ENCODE results near the gene BCKDHB. TPM values are rescaled to one million over a fixed set of nuclear protein-coding genes. Genes with fewer than 3 reads are reported as not detected.
A peak's percentile ranks its signal among the peaks of the same experiment; 100 is the strongest.

Gene BCKDHB
- polyA plus RNA-seq, 1 donor (not counting 4 experiments of a cell fraction or from before 2014, with no cell fraction given), result 20.9 TPM

- DNase-seq (ENCODE audit: low read depth, low spot score), result no peak
- Histone ChIP-seq H4K20me1 (ENCODE audit: control insufficient read depth, extremely low read depth, insufficient read depth, low read length) (no peaks in the 10 kb centered on the region), H3K4me2 (ENCODE audit: control insufficient read depth, extremely low read depth, insufficient read depth, low read depth, low read length) (no peak overlapping the region), H3K79me2 (ENCODE audit: control insufficient read depth, insufficient read depth, low read length) (no peaks in the 10 kb centered on the region), H2AFZ (ENCODE audit: control insufficient read depth, low read length) (no peak overlapping the region), H3K9me3 (ENCODE audit: control insufficient read depth, low read depth, low read length) (no peaks in the 10 kb centered on the region), H3K4me3 (ENCODE audit: control insufficient read depth in 2 of 3, extremely low read depth in 1 of 3, insufficient read depth in 2 of 3, low read depth in 1 of 3, low read length in 3 of 3) (no peak overlapping the region), H3K36me3 (ENCODE audit: control insufficient read depth in 2 of 2, extremely low read depth in 1 of 2, insufficient read depth in 2 of 2, low read length in 2 of 2) (no peaks in the 10 kb centered on the region), H3K27me3 (ENCODE audit: control insufficient read depth, extremely low read depth, insufficient read depth, low read length) (no peaks in the 10 kb centered on the region), H3K4me1 (ENCODE audit: control insufficient read depth, extremely low read depth, insufficient read depth, low read length) (no peaks in the 10 kb centered on the region), H3K9ac (ENCODE audit: control insufficient read depth, extremely low read depth, insufficient read depth, low read length) (no peak overlapping the region), H3K27ac (ENCODE audit: control insufficient read depth, insufficient read depth, low read length) (no peak overlapping the region), H3K9me1 (ENCODE audit: control insufficient read depth, extremely low read depth, insufficient read depth, low read length) (no peaks in the 10 kb centered on the region)
- no peak for FAIRE-seq
- no peak for TF ChIP-seq CTCF (optimal IDR thresholded peaks at IDR 0.05 in 1 of 3, IDR thresholded peaks at IDR 0.05 in 1 of 3, conservative IDR thresholded peaks at IDR 0.05 in 1 of 3; ENCODE audit: extremely low read depth in 1 of 3, insufficient read depth in 2 of 3, low read length in 3 of 3)
- no peak for TF ChIP-seq EZH2 (IDR thresholded peaks at IDR 0.05; ENCODE audit: low read length)
- dilution Hi-C loops (cut with MboI; ENCODE audit: extremely low pct_ligation_motif_present, low sequenced_read_pairs), result no loop called here
Measured at GRCh38 chr6:80091506-80091905, 15.0 kb upstream of the BCKDHB start.

- TF ChIP-seq CTCF (optimal IDR thresholded peaks at IDR 0.05 in 1 of 3, IDR thresholded peaks at IDR 0.05 in 1 of 3, conservative IDR thresholded peaks at IDR 0.05 in 1 of 3; ENCODE audit: extremely low read depth in 1 of 3, insufficient read depth in 2 of 3, low read length in 3 of 3) (peak in 2 of 3 experiments; percentile 33 to 38), EZH2 (IDR thresholded peaks at IDR 0.05; ENCODE audit: low read length) (no peak)
- FAIRE-seq (no peak), DNase-seq (ENCODE audit: low read depth, low spot score) (no peak)
- H4K20me1 ChIP-seq (ENCODE audit: control insufficient read depth, extremely low read depth, insufficient read depth, low read length), result no peaks in the 10 kb centered on the region
- H3K9me3 ChIP-seq (ENCODE audit: control insufficient read depth, low read depth, low read length), result no peaks in the 10 kb centered on the region
- dilution Hi-C loops (cut with MboI; ENCODE audit: extremely low pct_ligation_motif_present, low sequenced_read_pairs), result no loop called here
- H3K4me2 ChIP-seq (ENCODE audit: control insufficient read depth, extremely low read depth, insufficient read depth, low read depth, low read length), result no peak overlapping the region
- no peak overlapping the region for H2AFZ ChIP-seq (ENCODE audit: control insufficient read depth, low read length)
- H3K9ac ChIP-seq (ENCODE audit: control insufficient read depth, extremely low read depth, insufficient read depth, low read length), result no peak overlapping the region
- no peaks in the 10 kb centered on the region for H3K36me3 ChIP-seq (ENCODE audit: control insufficient read depth in 2 of 2, extremely low read depth in 1 of 2, insufficient read depth in 2 of 2, low read length in 2 of 2)
- H3K4me3 ChIP-seq (ENCODE audit: control insufficient read depth in 2 of 3, extremely low read depth in 1 of 3, insufficient read depth in 2 of 3, low read depth in 1 of 3, low read length in 3 of 3), result no peak overlapping the region
- no peak overlapping the region for H3K27ac ChIP-seq (ENCODE audit: control insufficient read depth, insufficient read depth, low read length)
- no peaks in the 10 kb centered on the region for H3K9me1 ChIP-seq (ENCODE audit: control insufficient read depth, extremely low read depth, insufficient read depth, low read length)
- H3K4me1 ChIP-seq (ENCODE audit: control insufficient read depth, extremely low read depth, insufficient read depth, low read length), result no peaks in the 10 kb centered on the region
- H3K79me2 ChIP-seq (ENCODE audit: control insufficient read depth, insufficient read depth, low read length), result no peaks in the 10 kb centered on the region
- no peaks in the 10 kb centered on the region for H3K27me3 ChIP-seq (ENCODE audit: control insufficient read depth, extremely low read depth, insufficient read depth, low read length)
Measured at GRCh38 chr6:80094017-80094416, 12.5 kb upstream of the BCKDHB start.
